SU-DHL-6 (cell line): ENCODE measurements around the gene ACTMAP.

Source experiments
- CTCF ChIP-seq: fragments of 200-600 bp; sonication (generic); IDR thresholded peaks from one replicate; pipeline ENCODE4 v1.5.1; 2017; ENCODE audit warnings: antibody characterized with exemption, mild to moderate bottlenecking, low read length, moderate library complexity; ENCODE audit not compliant: insufficient read depth, poor library complexity, severe bottlenecking
- EZH2phosphoT487 ChIP-seq: fragments of 200-600 bp; sonication (generic), shearing (Covaris generic); conservative IDR thresholded peaks from 2 replicates; pipeline ENCODE4 v1.6.1; 2018; ENCODE audit warnings: mild to moderate bottlenecking, antibody characterized with exemption, low read length, moderate library complexity, mixed read lengths

GRCh38 chr19:40797166-40797962 is 47.1 kb upstream of the ACTMAP start:
- TF ChIP-seq CTCF = no peak
- TF ChIP-seq EZH2phosphoT487 = no peak
